ENCODE data around the gene ARMCX5.

GRCh38 chrX:102604327-102604726, 5.0 kb downstream of the ARMCX5 start:
- no peak for TF ChIP-seq CTCF (IDR thresholded peaks at IDR 0.05; ENCODE audit: extremely low read depth in 1 of 2, insufficient read depth in 1 of 2, low read depth in 1 of 2, low read length in 2 of 2)
- no peak for TF ChIP-seq POLR2A (IDR thresholded peaks at IDR 0.05; ENCODE audit: low read depth, low read length)
- no peak for TF ChIP-seq POLR2AphosphoS5 (IDR thresholded peaks at IDR 0.05; ENCODE audit: insufficient read depth, low read depth, low read length)
- no peak for TF ChIP-seq EZH2 (IDR thresholded peaks at IDR 0.05; ENCODE audit: borderline replicate concordance, low read depth, low read length, severe bottlenecking)
- no peak for TF ChIP-seq FOS (IDR thresholded peaks at IDR 0.05; ENCODE audit: borderline replicate concordance, insufficient read depth, low read length)
